Activated CD8-positive, alpha-beta memory T cell treated with anti-CD3 and anti-CD28 coated beads, Interleukin-2, amount 10 ng/mL, durations not matched to agents 7 days and 5 days (primary cell): ENCODE measurements around the gene IL17B. TPM values are rescaled to one million over a fixed set of nuclear protein-coding genes. Genes with fewer than 3 reads are reported as not detected.

Experiments used
- ATAC-seq: fragments of 150-1000 bp; cut with Tn5 transposase; one replicate; pipeline ENCODE4 v1.10.0; 2021; ENCODE audit warnings: moderate library complexity
- CTCF ChIA-PET: fragments of 350-600 bp; sonication (Branson Sonifier 250); formaldehyde crosslinking; loops from one replicate; lab custom pipeline; 2021; ENCODE audit warnings: antibody characterized with exemption; lab: Charles Lee
- DNase-seq: peaks from one replicate; pipeline ENCODE4 v3.0.0-alpha.2; 2020
- H3K27ac Mint-ChIP-seq: one replicate; pipeline ENCODE4 v1.8.0; 2021; ENCODE audit warnings: mild to moderate bottlenecking, mixed read lengths
- H3K27me3 Mint-ChIP-seq: one replicate; pipeline ENCODE4 v1.8.0; 2021; ENCODE audit warnings: mixed read lengths
- H3K36me3 Mint-ChIP-seq: one replicate; pipeline ENCODE4 v1.8.0; 2021; ENCODE audit warnings: mild to moderate bottlenecking, mixed read lengths
- H3K4me1 Mint-ChIP-seq: one replicate; pipeline ENCODE4 v1.8.0; 2021; ENCODE audit warnings: mixed read lengths
- H3K4me3 Mint-ChIP-seq: one replicate; pipeline ENCODE4 v1.8.0; 2021; ENCODE audit warnings: mild to moderate bottlenecking, moderate library complexity, mixed read lengths
- H3K9me3 Mint-ChIP-seq: one replicate; pipeline ENCODE4 v1.8.0; 2022; ENCODE audit warnings: low read depth, mixed read lengths
- total RNA-seq, 2 experiments: library from RNA; stranded (reverse); gene quantifications; one replicate each; pipeline ENCODE4 v1.2.3, GENCODE V29; 2021

IL17B gene
- total RNA-seq, 2 experiments from 2014 or later: not detected

GRCh38 chr5:149376711-149377447 lies 2.2 kb downstream of the IL17B start:
- Mint-ChIP-seq H3K9me3 (no peaks in the 10 kb centered on the region), H3K27ac (no peak overlapping the region), H3K27me3 (no peaks in the 10 kb centered on the region), H3K36me3 (no peaks in the 10 kb centered on the region), H3K4me3 (no peak overlapping the region), H3K4me1 (no peaks in the 10 kb centered on the region)
- no peak for DNase-seq
- no peak for ATAC-seq
- CTCF ChIA-PET: interaction anchor here (0.8 to 2.6 kb wide), 4 partner anchors 10 to 188 kb away, joined by 3 to 12 read pairs (median 4); no protein-coding TSS in a partner anchor

GRCh38 chr5:149376104-149376503 lies 3.0 kb downstream of the IL17B start:
- ATAC-seq (no peak), DNase-seq (no peak)
- H3K4me3 Mint-ChIP-seq: no peak overlapping the region
- no peaks in the 10 kb centered on the region for H3K27me3 Mint-ChIP-seq
- no peaks in the 10 kb centered on the region for H3K9me3 Mint-ChIP-seq
- H3K36me3 Mint-ChIP-seq: no peaks in the 10 kb centered on the region
- H3K4me1 Mint-ChIP-seq: no peaks in the 10 kb centered on the region
- no peak overlapping the region for H3K27ac Mint-ChIP-seq
- CTCF ChIA-PET: interaction anchor here (1.0 to 2.6 kb wide), 3 partner anchors 9 to 59 kb away, joined by 4 to 12 read pairs (median 4); no protein-coding TSS in a partner anchor

- CTCF ChIA-PET: interaction anchor here (0.9 to 2.6 kb wide), 3 partner anchors 10 to 58 kb away, joined by 3 to 12 read pairs (median 4); no protein-coding TSS in a partner anchor
- DNase-seq (no peak), ATAC-seq (no peak)
- Mint-ChIP-seq H3K36me3 (no peaks in the 10 kb centered on the region), H3K27me3 (no peaks in the 10 kb centered on the region), H3K27ac (no peak overlapping the region), H3K9me3 (no peaks in the 10 kb centered on the region), H3K4me3 (no peak overlapping the region), H3K4me1 (no peaks in the 10 kb centered on the region)
These were observed 3.7 kb downstream of the IL17B start for GRCh38 chr5:149375434-149375833.

GRCh38 chr5:149374801-149375200 lies 4.3 kb downstream of the IL17B start:
- no peak overlapping the region for H3K4me3 Mint-ChIP-seq
- CTCF ChIA-PET: interaction anchor here (0.9 to 9.5 kb wide), 4 partner anchors 37 to 72 kb away, joined by 3 to 245 read pairs (median 8); no protein-coding TSS in a partner anchor
- no peak overlapping the region for H3K27ac Mint-ChIP-seq
- H3K36me3 Mint-ChIP-seq: no peaks in the 10 kb centered on the region
- DNase-seq (no peak), ATAC-seq (no peak)
- no peaks in the 10 kb centered on the region for H3K9me3 Mint-ChIP-seq
- no peaks in the 10 kb centered on the region for H3K4me1 Mint-ChIP-seq
- H3K27me3 Mint-ChIP-seq: no peaks in the 10 kb centered on the region

- no peaks in the 10 kb centered on the region for H3K9me3 Mint-ChIP-seq
- no peak overlapping the region for H3K4me3 Mint-ChIP-seq
- H3K27me3 Mint-ChIP-seq: no peaks in the 10 kb centered on the region
- H3K27ac Mint-ChIP-seq: no peak overlapping the region
- DNase-seq (no peak), ATAC-seq (no peak)
- H3K36me3 Mint-ChIP-seq: no peaks in the 10 kb centered on the region
- CTCF ChIA-PET: interaction anchor here (1.0 to 9.5 kb wide), 2 partner anchors 53 to 72 kb away, joined by 3 to 245 read pairs; no protein-coding TSS in a partner anchor
- no peaks in the 10 kb centered on the region for H3K4me1 Mint-ChIP-seq
These were observed 4.8 kb downstream of the IL17B start for GRCh38 chr5:149374303-149374702.

- no peak for ATAC-seq
- Mint-ChIP-seq H3K4me1 (no peaks in the 10 kb centered on the region), H3K4me3 (no peak overlapping the region), H3K36me3 (peaks cover 5% of the 10 kb centered on the region), H3K9me3 (no peaks in the 10 kb centered on the region), H3K27ac (no peak overlapping the region), H3K27me3 (no peaks in the 10 kb centered on the region)
- CTCF ChIA-PET: interaction anchor here (1.3 to 9.8 kb wide), 9 partner anchors 9 to 190 kb away, joined by 3 to 245 read pairs (median 13); partner anchors contain the start of genes GRPEL2 and PCYOX1L
- DNase-seq: no peak
These were observed 6.2 kb downstream of the IL17B start for GRCh38 chr5:149372932-149373331.

- CTCF ChIA-PET: interaction anchor here (0.6 to 9.8 kb wide), 26 partner anchors 7 to 1950 kb away, joined by 3 to 245 read pairs (median 4); partner anchors contain the start of genes CSNK1A1, GRPEL2, IL17B and PCYOX1L
- Mint-ChIP-seq H3K4me1 (peaks cover 4% of the 10 kb centered on the region), H3K9me3 (no peaks in the 10 kb centered on the region), H3K36me3 (peaks cover 6% of the 10 kb centered on the region), H3K4me3 (no peak overlapping the region), H3K27me3 (no peaks in the 10 kb centered on the region), H3K27ac (no peak overlapping the region)
- no peak for ATAC-seq
- no peak for DNase-seq
These were observed 6.9 kb downstream of the IL17B start for GRCh38 chr5:149372076-149372795.

GRCh38 chr5:149371296-149371962 lies 7.7 kb downstream of the IL17B start:
- ATAC-seq: peak; percentile 89
- no peaks in the 10 kb centered on the region for H3K9me3 Mint-ChIP-seq
- H3K27me3 Mint-ChIP-seq: no peaks in the 10 kb centered on the region

GRCh38 chr5:149370878-149371277 lies 8.2 kb downstream of the IL17B start:
- Mint-ChIP-seq H3K4me3 (no peak overlapping the region), H3K27ac (no peak overlapping the region), H3K27me3 (no peaks in the 10 kb centered on the region), H3K9me3 (no peaks in the 10 kb centered on the region), H3K4me1 (peaks cover 6% of the 10 kb centered on the region), H3K36me3 (peaks cover 6% of the 10 kb centered on the region)
- DNase-seq: no peak
- CTCF ChIA-PET: interaction anchor here (1.0 to 9.8 kb wide), 13 partner anchors 8 to 179 kb away, joined by 3 to 245 read pairs (median 5); partner anchors contain the start of genes GRPEL2, IL17B and PCYOX1L
- ATAC-seq: no peak

More at GRCh38 chr5:149371296-149371962, 7.7 kb downstream of the IL17B start:
- peaks cover 6% of the 10 kb centered on the region for H3K4me1 Mint-ChIP-seq
- no peak overlapping the region for H3K4me3 Mint-ChIP-seq
- CTCF ChIA-PET: interaction anchor here (0.6 to 9.8 kb wide), 24 partner anchors 8 to 180 kb away, joined by 3 to 245 read pairs (median 4); partner anchors contain the start of genes CSNK1A1, GRPEL2, IL17B and PCYOX1L
- no peak overlapping the region for H3K27ac Mint-ChIP-seq
- peak; percentile 76 for DNase-seq
- peaks cover 6% of the 10 kb centered on the region for H3K36me3 Mint-ChIP-seq

GRCh38 chr5:149367972-149368645 lies 11.0 kb downstream of the IL17B start:
- CTCF ChIA-PET: interaction anchor here (0.6 to 9.8 kb wide), 28 partner anchors 7 to 183 kb away, joined by 3 to 245 read pairs (median 4); partner anchors contain the start of genes CSNK1A1, GRPEL2 and PCYOX1L
- H3K27ac Mint-ChIP-seq: peak overlapping the region; percentile 45
- ATAC-seq: no peak

GRCh38 chr5:149367249-149367971 lies 11.7 kb downstream of the IL17B start:
- no peaks in the 10 kb centered on the region for H3K9me3 Mint-ChIP-seq
- DNase-seq (peak; percentile 66), ATAC-seq (peak; percentile 72)
- peaks cover 9% of the 10 kb centered on the region for H3K36me3 Mint-ChIP-seq
- no peak overlapping the region for H3K4me3 Mint-ChIP-seq
- CTCF ChIA-PET: interaction anchor here (0.6 to 9.8 kb wide), 26 partner anchors 9 to 183 kb away, joined by 3 to 245 read pairs (median 4); partner anchors contain the start of genes CSNK1A1, GRPEL2 and PCYOX1L
- no peak overlapping the region for H3K27ac Mint-ChIP-seq
- peaks cover 6% of the 10 kb centered on the region for H3K4me1 Mint-ChIP-seq
- H3K27me3 Mint-ChIP-seq: no peaks in the 10 kb centered on the region

More at GRCh38 chr5:149367972-149368645, 11.0 kb downstream of the IL17B start:
- no peaks in the 10 kb centered on the region for H3K9me3 Mint-ChIP-seq
- H3K27me3 Mint-ChIP-seq: no peaks in the 10 kb centered on the region
- H3K4me1 Mint-ChIP-seq: peaks cover 6% of the 10 kb centered on the region
- H3K4me3 Mint-ChIP-seq: no peak overlapping the region
- H3K36me3 Mint-ChIP-seq: peaks cover 6% of the 10 kb centered on the region
- no peak for DNase-seq
